OCI-LY1 (cell line): ENCODE results near the gene IL5.

Experiments used
- CTCF ChIP-seq: fragments of 200-600 bp; sonication (generic), shearing (Covaris generic); IDR thresholded peaks from 2 replicates; pipeline ENCODE4 v1.5.1; 2017; ENCODE audit warnings: mild to moderate bottlenecking, antibody characterized with exemption, low read length, moderate library complexity, mixed read lengths
- EZH2 ChIP-seq: fragments of 200-600 bp; sonication (generic), shearing (Covaris generic); IDR thresholded peaks from 2 replicates; pipeline ENCODE4 v1.8.0; 2017; ENCODE audit warnings: borderline replicate concordance, mixed run types, mild to moderate bottlenecking, antibody characterized with exemption, low read length, moderate library complexity, mixed read lengths

DNA sequence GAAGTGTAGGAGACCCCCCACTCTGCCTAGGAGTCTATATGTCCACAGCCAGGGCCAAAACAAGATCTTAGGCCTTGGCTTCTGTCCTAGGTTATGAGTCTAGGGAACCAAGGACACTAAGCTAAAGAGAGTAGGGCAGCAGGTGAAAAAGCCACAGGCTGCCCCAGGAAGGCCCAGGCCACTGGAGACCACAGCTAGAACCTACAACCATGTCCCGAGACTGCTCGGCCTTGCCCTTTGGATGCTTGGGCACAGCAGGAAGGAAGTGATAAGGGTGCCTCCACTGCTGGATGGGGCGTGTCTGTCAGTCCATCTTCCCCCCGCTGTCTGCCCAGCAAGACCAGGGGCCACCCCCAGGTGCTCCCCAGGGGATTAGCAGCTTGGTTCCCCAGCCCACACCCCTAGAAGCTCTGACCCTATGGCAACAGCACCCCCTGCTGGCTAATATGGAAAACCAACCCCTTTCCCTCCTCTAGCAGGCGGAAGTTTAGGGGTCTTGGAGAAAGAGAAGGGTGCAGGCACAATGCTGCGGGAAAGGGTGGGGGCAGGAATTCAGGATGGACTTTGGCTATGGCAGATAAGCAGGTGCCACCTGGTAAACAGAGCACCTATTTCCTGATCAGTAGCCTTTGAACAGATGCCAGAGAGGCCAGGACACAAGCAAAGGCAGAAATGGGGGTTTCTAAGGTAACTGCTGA lies 42.2 kb downstream of the IL5 start:
- peak; percentile 94 for TF ChIP-seq CTCF
- no peak for TF ChIP-seq EZH2
